HG03097 (cell line): Measurements from ENCODE around the gene IGF1R.
A peak's percentile ranks its signal among the peaks of the same experiment; 100 is the strongest.

Source experiments
- ATAC-seq: cut with Tn5 transposase; IDR thresholded peaks from one replicate; pipeline ENCODE4 v1.9.1; 2021; ENCODE audit not compliant: unreplicated experiment, low FRiP score

Gene IGF1R

GRCh38 chr15:98647026-98647773, 1.1 kb upstream of the IGF1R start:
- peak; percentile 40 for ATAC-seq

DNA sequence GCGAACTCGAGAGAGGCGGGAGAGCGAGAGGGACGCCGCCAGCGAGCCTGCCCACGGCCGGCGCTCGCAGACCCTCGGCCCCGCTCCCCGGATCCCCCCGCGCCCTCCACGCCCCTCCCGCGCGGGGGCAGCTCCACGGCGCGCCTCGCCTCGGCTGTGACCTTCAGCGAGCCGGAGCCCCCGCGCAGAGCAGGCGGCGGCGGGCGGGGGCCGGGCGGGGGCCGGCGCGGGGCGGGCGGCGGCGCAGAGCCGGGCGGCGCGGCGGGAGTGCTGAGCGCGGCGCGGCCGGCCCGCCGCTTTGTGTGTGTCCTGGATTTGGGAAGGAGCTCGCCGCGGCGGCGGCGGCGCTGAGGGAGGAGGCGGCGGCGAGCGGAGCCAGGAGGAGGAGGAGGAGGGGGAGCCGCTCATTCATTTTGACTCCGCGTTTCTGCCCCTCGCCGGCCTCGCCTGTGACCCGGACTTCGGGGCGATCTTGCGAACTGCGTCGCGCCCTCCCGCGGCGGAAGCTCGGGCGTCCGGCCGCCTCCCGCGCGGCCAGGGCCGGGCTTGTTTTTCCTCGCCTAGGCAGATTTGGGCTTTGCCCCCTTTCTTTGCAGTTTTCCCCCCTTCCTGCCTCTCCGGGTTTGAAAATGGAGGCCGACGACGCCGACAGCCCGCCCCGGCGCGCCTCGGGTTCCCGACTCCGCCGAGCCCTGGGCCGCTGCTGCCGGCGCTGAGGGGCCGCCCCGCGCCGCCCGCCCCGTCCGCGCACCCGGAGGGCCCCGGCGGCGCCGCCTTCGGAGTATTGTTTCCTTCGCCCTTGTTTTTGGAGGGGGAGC, 524 bp downstream of the IGF1R start:
- peak; percentile 7 for ATAC-seq

GRCh38 chr15:98649472-98650416, 1.4 kb downstream of the IGF1R start:
- ATAC-seq, result no peak

DNA sequence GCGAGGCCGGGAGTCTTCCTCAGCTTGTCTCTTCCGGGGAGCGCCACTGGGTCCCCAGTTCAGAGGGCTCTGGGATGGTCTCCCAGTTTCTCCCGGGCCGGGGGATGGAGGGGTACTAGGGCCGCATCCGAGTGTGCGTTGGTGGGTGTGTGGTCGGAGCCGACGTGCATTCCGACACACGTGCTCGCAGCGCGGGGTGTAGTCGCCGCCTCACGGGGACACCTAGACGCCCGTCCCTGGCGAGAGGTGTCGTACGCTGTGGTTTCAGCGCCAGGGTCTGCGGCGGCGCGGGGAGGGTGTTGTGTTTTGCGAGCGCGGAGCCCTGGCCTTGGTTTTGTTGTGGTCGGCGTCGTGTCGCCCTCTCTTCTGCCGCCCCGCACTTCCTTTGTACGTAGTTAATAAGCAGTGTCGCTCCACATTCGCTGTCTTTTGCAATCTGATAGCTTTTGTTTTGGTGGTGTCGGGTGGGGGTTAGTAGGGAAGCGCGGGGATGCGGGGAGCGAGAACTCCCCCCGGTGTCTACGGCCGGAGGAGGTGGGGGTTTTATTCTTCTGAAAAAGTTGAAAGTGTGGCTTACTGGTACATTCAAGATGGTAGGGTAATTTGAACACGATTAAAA, 2.2 kb downstream of the IGF1R start:
- ATAC-seq, result no peak

- ATAC-seq, result no peak
Observed at GRCh38 chr15:98651036-98651481, 2.7 kb downstream of the IGF1R start.

- ATAC-seq, result no peak
Observed at GRCh38 chr15:98651581-98652220, 3.4 kb downstream of the IGF1R start.

GRCh38 chr15:98653686-98654085, 5.3 kb downstream of the IGF1R start:
- no peak for ATAC-seq

DNA sequence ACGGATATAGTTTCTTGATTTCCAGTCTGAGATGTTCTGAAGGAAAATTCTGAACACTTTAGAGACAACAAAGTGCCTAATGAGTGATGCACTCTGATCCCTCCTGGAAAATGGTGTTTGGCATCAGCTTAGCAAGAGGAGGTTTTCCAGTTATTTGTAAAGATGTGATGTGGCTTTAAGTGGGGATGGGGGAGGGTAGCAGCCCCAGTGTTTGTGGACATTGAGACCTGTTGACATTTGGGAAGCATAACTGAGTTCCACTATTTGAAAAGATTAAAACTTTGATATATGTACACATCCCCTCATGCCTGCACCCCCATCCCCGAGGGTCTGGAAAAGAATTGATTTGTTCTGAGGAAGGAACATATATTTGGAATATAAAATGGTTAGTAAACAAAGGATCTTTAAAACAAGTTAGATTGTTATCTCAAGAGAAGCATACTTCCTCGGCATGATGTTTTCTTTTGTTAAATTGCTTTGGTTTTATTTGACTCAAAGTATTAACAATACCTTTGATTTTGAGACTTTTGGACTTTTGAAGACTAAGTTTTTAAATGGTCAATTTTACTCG, 6.5 kb downstream of the IGF1R start:
- no peak for ATAC-seq

GRCh38 chr15:98655732-98656131, 7.4 kb downstream of the IGF1R start:
- no peak for ATAC-seq

DNA sequence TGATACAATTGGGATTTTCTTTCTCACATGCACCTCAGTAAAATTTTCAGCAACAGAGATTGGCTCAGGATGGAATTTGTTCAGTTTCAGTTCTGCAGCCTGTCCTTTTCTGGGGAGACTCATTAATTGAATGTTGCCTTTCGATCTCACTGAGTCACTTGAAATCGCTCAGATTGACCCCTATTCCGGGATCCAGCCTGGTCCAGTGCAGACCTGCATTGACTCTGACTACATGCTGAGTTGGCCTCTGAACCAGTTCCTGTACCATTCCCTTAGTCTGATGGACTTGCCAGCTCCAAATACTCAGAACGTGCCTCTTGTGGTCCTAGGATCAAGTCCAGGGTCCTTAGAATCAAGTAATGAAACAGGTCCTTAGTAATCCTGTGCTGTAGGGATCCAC, 9.4 kb downstream of the IGF1R start:
- no peak for ATAC-seq

DNA sequence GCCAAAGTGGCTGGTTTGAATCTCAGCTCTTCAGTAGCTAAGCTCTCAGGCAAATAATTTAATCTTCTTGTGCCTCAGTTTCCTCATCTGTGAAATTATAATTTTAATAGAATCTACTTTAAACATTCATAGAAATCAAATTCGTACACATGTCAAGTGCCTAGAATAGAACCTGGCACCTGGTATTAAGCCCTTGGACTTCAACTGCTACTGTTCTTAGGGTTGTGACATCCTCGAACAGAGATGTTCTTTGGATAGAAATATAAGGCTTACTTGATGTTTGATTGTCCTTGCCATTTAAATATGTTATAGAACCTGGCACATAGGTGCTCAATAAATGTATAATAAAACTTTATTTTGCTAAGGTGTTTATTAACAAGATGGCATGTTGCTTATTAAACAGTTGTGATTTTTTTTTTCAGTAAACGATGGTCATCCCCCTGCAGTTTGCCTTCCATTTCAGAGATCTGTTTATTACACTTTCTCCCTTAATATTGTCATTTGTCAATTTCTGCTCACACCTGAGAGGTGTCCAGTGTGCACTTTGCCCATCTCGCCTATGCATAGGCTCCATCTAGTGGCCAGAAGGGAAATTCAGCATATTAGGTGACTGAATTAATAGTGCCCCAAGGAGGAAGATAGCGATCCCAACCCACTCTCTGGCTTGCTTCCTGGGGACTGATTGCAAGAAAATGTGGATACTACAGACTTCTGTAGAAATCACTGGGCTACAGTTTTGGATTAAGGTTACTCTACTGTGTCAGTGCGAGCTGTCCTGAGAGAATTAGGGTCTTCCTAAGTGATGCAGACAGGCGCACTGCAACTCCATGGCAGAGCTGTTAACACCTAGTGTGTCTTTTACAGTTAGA, 10.7 kb downstream of the IGF1R start:
- ATAC-seq, result peak; percentile 63

DNA sequence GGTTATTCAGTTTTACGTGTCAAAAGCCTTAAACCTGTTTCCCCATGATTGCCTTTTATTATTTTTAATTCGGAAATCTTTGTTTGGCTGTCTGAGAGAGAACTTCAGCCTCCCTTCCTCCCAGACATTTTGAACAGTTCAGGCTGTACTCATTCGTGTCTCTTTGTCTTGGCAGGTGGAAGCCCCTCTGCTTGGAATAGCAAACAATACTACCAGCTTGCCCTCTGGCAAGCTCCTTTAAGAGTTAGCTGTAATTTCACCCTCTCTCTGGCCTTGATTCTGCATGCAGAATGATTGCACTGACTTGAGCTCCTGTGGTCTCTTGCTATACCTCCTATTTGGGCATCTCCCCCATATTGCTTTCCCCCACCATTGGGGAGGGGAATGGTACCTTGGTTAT, 11.7 kb downstream of the IGF1R start:
- ATAC-seq, result no peak

DNA sequence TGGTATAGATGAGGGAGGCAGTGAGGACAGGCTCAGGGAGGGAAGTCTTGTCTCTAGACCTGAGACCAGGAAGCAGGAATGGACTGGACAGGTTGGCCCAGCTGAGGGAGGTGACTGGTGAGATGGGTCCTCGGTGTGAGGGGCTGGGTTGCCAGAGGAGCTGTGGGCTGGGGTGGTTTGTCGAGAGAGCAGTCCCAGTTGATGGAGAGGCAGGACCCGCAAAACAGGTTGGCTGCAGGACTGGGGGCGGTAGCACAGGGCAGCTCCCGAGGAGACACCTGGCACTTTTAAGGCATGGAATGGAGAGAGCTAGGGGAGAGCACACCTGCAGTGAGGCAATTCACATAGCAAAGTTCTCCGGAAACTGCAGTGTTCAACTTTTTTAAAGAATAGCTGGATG, 14.7 kb downstream of the IGF1R start:
- ATAC-seq, result no peak

DNA sequence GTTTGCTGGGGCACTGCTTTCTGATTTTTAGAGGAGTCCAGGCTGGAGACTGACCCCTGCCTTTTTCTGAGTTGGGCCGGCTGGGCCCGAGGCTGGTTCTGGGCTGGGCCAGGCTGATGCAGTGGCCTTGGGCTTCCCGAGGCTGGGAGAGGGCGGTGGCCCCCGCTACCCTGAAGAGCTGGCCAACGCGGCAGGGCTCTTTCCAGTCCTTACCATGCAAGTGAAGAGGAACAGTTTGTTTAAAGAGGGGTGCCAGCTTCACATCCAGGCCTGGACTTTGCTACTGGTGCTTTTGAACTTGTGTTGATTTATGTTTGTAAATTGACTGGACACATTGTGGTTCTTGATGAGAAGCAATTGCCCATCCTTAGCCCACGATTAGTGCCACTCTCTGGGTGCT, 15.3 kb downstream of the IGF1R start:
- ATAC-seq, result no peak

DNA sequence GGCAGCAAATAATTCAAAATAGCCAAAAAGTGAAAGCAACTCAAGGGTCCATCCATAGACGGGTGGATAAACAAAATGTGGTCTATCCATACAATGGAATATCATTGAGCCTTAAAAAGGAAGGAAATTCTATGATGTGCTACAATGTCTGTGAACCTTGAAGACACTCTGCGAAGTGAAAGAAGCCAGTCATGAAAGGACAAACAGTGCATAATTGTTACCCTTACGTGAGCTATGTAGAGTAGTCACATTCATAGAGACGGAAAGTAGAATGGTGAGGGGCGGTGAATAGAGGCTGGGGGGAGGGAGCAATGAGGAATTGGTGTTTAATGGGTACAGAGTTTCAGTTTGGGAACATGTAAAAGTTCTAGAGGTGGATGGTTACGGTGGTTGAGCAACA, 18.1 kb downstream of the IGF1R start:
- no peak for ATAC-seq

DNA sequence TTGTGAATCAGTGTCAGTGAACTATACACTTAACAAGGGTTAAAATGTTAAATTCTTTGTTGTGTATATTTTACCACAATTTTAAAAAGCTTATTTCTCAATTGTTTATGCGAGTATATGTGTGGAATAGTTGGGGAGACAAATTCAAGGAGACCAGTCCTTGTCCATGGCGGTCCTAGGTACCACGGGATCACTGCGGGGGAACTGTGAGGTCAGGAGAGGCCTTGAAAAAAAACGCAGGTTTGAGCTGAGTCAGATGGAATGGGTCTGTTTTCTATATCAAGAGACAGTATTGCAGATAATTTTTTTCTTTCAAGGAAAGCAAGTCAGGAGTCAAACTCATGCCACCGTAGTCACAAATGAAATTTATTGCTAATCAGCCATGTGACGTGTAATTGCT, 18.5 kb downstream of the IGF1R start:
- no peak for ATAC-seq

- ATAC-seq, result no peak
Observed at GRCh38 chr15:98667521-98668179, 19.3 kb downstream of the IGF1R start.
